Sigmoid colon (tissue), 3 donors: Measurements from ENCODE around the gene KLF16.

Source experiments
- CTCF ChIP-seq, 4 experiments: fragments of 450-650 bp in 3 of 4; fragments of 200-600 bp in 1 of 4; IDR thresholded peaks; one replicate each; pipeline ENCODE4 v1.5.1; 2016 to 2019; ENCODE audit warnings: antibody characterized with exemption in 4 of 4, mild to moderate bottlenecking in 3 of 4, moderate library complexity in 2 of 4
- POLR2A ChIP-seq, 2 donors: fragments of 450-650 bp; IDR thresholded peaks; one replicate each; pipeline ENCODE4 v1.6.1; 2016; ENCODE audit warnings: antibody characterized with exemption in 2 of 2, mild to moderate bottlenecking in 2 of 2, moderate library complexity in 2 of 2

- TF ChIP-seq POLR2A (IDR thresholded peaks at IDR 0.05) (peak in 1 of 2 donors; percentile 79), CTCF (IDR thresholded peaks at IDR 0.05) (no peak)
These were observed 6.4 kb downstream of the KLF16 start for GRCh38 chr19:1856698-1857603.
